GM12878 (cell line): Measurements from ENCODE around the gene RNASE13. TPM values are rescaled to one million over a fixed set of nuclear protein-coding genes. Genes with fewer than 3 reads are reported as not detected.

ENCODE experiments used
- ESRRA ChIP-seq: IDR thresholded peaks from 2 replicates; pipeline ENCODE4 v1.6.1; 2012; ENCODE audit warnings: mild to moderate bottlenecking, low read length, improper control_type of control experiment
- GABPA ChIP-seq: IDR thresholded peaks from 2 replicates; pipeline ENCODE4 v1.6.1; 2014; ENCODE audit warnings: antibody characterized with exemption, low read depth, mild to moderate bottlenecking, inconsistent platforms
- NR2C2 ChIP-seq: IDR thresholded peaks from 2 replicates; pipeline ENCODE4 v1.6.1; 2011; ENCODE audit warnings: borderline replicate concordance, low read depth; ENCODE audit not compliant: control insufficient read depth, insufficient read length
- STAT3 ChIP-seq: IDR thresholded peaks from 2 replicates; pipeline ENCODE4 v1.6.1; 2011; ENCODE audit warnings: low read depth, low read length, improper control_type of control experiment
- YY1 ChIP-seq: IDR thresholded peaks from 2 replicates; pipeline ENCODE4 v1.6.1; 2011; ENCODE audit warnings: low read depth, mild to moderate bottlenecking, low read length
- ZNF24 ChIP-seq: fragments of 450-650 bp; IDR thresholded peaks from 2 replicates; pipeline ENCODE4 v1.6.1; 2017; ENCODE audit warnings: antibody characterized with exemption, mild to moderate bottlenecking
- polyA plus RNA-seq, 11 experiments: library from polyadenylated mRNA; depleted of rRNA in 4 of 11; unstranded in 6 of 11; stranded (reverse) in 5 of 11; fragments of >200 nt; fragmentation: Nextera tagmentation in 4 of 11; fragmentation: Illumina TruSeq in 1 of 11; extraction: Ambion mirVana in 4 of 11; extraction: Trizol in 1 of 11; gene quantifications; 1 replicate in 1 of 11; 2 replicates in 10 of 11; pipeline versions ENCODE4 v1.2.1 to v1.2.3, GENCODE V29; 2011 to 2016; ENCODE audit warnings: inconsistent platforms in 2 of 11, missing spikeins in 2 of 11, low read depth in 1 of 11
- total RNA-seq, 4 experiments: library from RNA; depleted of rRNA in 3 of 4; stranded (reverse); fragments of >200 nt in 3 of 4; fragmentation: Illumina TruSeq in 1 of 4; extraction: Trizol in 1 of 4; gene quantifications; 2 replicates each; pipeline versions ENCODE4 v1.2.1 to v1.2.3, GENCODE V29; 2013 to 2021
- TF ChIP-seq, protein P1 (sequence below): fragments of 450-650 bp; formaldehyde crosslinking; IDR thresholded peaks from 2 replicates; pipeline ENCODE4 v1.5.0; 2022; ENCODE audit warnings: mild to moderate bottlenecking, missing genetic modification characterization
- TF ChIP-seq, protein P2 (sequence below): fragments of 450-650 bp; IDR thresholded peaks from 2 replicates; pipeline ENCODE4 v1.6.1; 2018; ENCODE audit warnings: borderline replicate concordance, mild to moderate bottlenecking; ENCODE audit not compliant: partially characterized antibody

The RNASE13 gene
- total and polyA plus RNA-seq, 10 of the 15 experiments (the other 5 are each of a cell fraction or from before 2014, with no cell fraction given): not detected

DNA sequence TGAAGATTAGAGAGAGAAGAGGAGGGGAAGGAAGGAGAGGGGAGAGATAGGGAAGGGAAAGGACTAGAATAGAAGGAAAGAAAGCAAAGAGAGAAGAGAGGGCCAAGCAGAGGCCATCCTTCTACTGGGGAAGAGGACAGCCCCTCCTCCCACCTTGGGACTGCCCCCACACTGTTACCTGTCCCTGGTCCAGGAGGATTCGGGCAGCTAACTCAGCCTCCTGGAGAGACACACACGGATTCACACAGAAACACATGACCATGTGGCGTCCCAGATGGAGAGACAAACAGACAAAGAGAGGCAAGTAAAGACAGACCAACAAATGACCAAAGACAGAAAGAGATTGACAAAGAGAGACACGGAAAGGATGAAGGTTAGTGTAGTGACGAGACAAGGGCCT lies 11.9 kb downstream of the RNASE13 start (continued):
- TF ChIP-seq, protein P1, sequence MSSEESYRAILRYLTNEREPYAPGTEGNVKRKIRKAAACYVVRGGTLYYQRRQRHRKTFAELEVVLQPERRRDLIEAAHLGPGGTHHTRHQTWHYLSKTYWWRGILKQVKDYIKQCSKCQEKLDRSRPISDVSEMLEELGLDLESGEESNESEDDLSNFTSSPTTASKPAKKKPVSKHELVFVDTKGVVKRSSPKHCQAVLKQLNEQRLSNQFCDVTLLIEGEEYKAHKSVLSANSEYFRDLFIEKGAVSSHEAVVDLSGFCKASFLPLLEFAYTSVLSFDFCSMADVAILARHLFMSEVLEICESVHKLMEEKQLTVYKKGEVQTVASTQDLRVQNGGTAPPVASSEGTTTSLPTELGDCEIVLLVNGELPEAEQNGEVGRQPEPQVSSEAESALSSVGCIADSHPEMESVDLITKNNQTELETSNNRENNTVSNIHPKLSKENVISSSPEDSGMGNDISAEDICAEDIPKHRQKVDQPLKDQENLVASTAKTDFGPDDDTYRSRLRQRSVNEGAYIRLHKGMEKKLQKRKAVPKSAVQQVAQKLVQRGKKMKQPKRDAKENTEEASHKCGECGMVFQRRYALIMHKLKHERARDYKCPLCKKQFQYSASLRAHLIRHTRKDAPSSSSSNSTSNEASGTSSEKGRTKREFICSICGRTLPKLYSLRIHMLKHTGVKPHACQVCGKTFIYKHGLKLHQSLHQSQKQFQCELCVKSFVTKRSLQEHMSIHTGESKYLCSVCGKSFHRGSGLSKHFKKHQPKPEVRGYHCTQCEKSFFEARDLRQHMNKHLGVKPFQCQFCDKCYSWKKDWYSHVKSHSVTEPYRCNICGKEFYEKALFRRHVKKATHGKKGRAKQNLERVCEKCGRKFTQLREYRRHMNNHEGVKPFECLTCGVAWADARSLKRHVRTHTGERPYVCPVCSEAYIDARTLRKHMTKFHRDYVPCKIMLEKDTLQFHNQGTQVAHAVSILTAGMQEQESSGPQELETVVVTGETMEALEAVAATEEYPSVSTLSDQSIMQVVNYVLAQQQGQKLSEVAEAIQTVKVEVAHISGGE (CRISPR knock-in tag): no peak
- TF ChIP-seq GABPA (no peak), ZNF24 (no peak), NR2C2 (no peak), YY1 (no peak), ESRRA (no peak), STAT3 (no peak)
- TF ChIP-seq, protein P2, sequence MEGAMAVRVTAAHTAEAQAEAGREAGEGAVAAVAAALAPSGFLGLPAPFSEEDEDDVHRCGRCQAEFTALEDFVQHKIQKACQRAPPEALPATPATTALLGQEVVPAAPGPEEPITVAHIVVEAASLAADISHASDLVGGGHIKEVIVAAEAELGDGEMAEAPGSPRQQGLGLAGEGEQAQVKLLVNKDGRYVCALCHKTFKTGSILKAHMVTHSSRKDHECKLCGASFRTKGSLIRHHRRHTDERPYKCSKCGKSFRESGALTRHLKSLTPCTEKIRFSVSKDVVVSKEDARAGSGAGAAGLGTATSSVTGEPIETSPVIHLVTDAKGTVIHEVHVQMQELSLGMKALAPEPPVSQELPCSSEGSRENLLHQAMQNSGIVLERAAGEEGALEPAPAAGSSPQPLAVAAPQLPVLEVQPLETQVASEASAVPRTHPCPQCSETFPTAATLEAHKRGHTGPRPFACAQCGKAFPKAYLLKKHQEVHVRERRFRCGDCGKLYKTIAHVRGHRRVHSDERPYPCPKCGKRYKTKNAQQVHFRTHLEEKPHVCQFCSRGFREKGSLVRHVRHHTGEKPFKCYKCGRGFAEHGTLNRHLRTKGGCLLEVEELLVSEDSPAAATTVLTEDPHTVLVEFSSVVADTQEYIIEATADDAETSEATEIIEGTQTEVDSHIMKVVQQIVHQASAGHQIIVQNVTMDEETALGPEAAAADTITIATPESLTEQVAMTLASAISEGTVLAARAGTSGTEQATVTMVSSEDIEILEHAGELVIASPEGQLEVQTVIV: no peak
- TF ChIP-seq, all 136 proteins: peak for 0
